HepG2 (cell line): ENCODE results near the gene SCYGR5. TPM values are rescaled to one million over a fixed set of nuclear protein-coding genes. Genes with fewer than 3 reads are reported as not detected.

Experiments
- ARNTL ChIP-seq: sonication (generic); formaldehyde crosslinking; IDR thresholded peaks from 2 replicates; pipeline ENCODE4 v1.4.0; 2020; ENCODE audit warnings: mild to moderate bottlenecking, missing genetic modification reagents
- KDM2A ChIP-seq: sonication (generic); formaldehyde crosslinking; IDR thresholded peaks from 2 replicates; pipeline ENCODE4 v1.4.0; 2020; ENCODE audit warnings: low read depth, missing genetic modification reagents, borderline replicate concordance
- LRRFIP1 ChIP-seq: sonication (generic); formaldehyde crosslinking; conservative IDR thresholded peaks from 2 replicates; pipeline ENCODE4 v1.4.0; 2020; ENCODE audit warnings: missing genetic modification reagents
- NR2C2 ChIP-seq: sonication (generic); formaldehyde crosslinking; IDR thresholded peaks from 2 replicates; pipeline ENCODE4 v1.4.0; 2020; ENCODE audit warnings: missing genetic modification reagents, mild to moderate bottlenecking, moderate library complexity, borderline replicate concordance
- PCBP2 ChIP-seq: fragments of 200-400 bp; formaldehyde crosslinking; optimal IDR thresholded peaks from 2 replicates; pipeline ENCODE3; 2018; ENCODE audit warnings: low read length, low read depth; ENCODE audit not compliant: poor library complexity, severe bottlenecking
- PHF20 ChIP-seq: sonication (generic); formaldehyde crosslinking; IDR thresholded peaks from 2 replicates; pipeline ENCODE4 v1.5.0; 2020; ENCODE audit warnings: mild to moderate bottlenecking, missing genetic modification reagents
- PRPF4 ChIP-seq: fragments of 200-400 bp; formaldehyde crosslinking; IDR thresholded peaks from 2 replicates; pipeline ENCODE4 v1.6.1; 2016; ENCODE audit warnings: low read length, low read depth; ENCODE audit not compliant: poor library complexity, severe bottlenecking
- TOPORS ChIP-seq: sonication (generic); formaldehyde crosslinking; IDR thresholded peaks from 2 replicates; pipeline ENCODE4 v1.8.0; 2023; ENCODE audit warnings: mild to moderate bottlenecking, missing genetic modification reagents
- UBTF ChIP-seq: sonication (generic); formaldehyde crosslinking; IDR thresholded peaks from 2 replicates; pipeline ENCODE4 v1.4.0; 2020; ENCODE audit warnings: mild to moderate bottlenecking, missing genetic modification reagents
- YEATS2 ChIP-seq: sonication (generic); formaldehyde crosslinking; IDR thresholded peaks from 2 replicates; pipeline ENCODE4 v1.4.0; 2020; ENCODE audit warnings: missing genetic modification reagents, borderline replicate concordance
- ZNF282 ChIP-seq: fragments of 450-650 bp; IDR thresholded peaks from 2 replicates; pipeline ENCODE4 v1.6.1; 2018; ENCODE audit not compliant: partially characterized antibody
- ZNF512B ChIP-seq: sonication (generic); formaldehyde crosslinking; IDR thresholded peaks from 2 replicates; pipeline ENCODE4 v1.5.1; 2020; ENCODE audit warnings: missing genetic modification reagents, mild to moderate bottlenecking, borderline replicate concordance
- ZNF556 ChIP-seq: sonication (generic); formaldehyde crosslinking; IDR thresholded peaks from 2 replicates; pipeline ENCODE4 v1.4.0; 2020; ENCODE audit warnings: mild to moderate bottlenecking, missing genetic modification reagents, borderline replicate concordance
- ZNF687 ChIP-seq: sonication (generic); formaldehyde crosslinking; IDR thresholded peaks from 2 replicates; pipeline ENCODE4 v1.5.1; 2020; ENCODE audit warnings: mild to moderate bottlenecking, missing genetic modification reagents, moderate library complexity
- ZSCAN21 ChIP-seq: sonication (generic); formaldehyde crosslinking; IDR thresholded peaks from 2 replicates; pipeline ENCODE4 v1.8.0; 2022; ENCODE audit warnings: mild to moderate bottlenecking, missing genetic modification reagents, moderate library complexity, borderline replicate concordance
- polyA plus RNA-seq, 8 experiments: library from polyadenylated mRNA; depleted of rRNA in 3 of 8; stranded (reverse) in 7 of 8; unstranded in 1 of 8; fragments of >200 nt; fragmentation: Illumina TruSeq in 4 of 8; extraction: Trizol in 4 of 8; gene quantifications; 2 replicates each; pipeline versions ENCODE4 v1.2.1 to v1.2.3, GENCODE V29; 2011 to 2016; ENCODE audit warnings: low read depth in 4 of 8, missing spikeins in 1 of 8, mixed read lengths in 1 of 8; ENCODE audit not compliant: insufficient read depth in 1 of 8
- total RNA-seq, 5 experiments: library from RNA; depleted of rRNA; stranded (reverse); fragments of >200 nt; fragmentation: Illumina TruSeq; extraction: Trizol; gene quantifications; 2 replicates each; pipeline ENCODE4 v1.2.3, GENCODE V29; 2016; ENCODE audit warnings: low read depth in 1 of 5

SCYGR5 gene
- total and polyA plus RNA-seq, 2 of the 13 experiments (the other 11 are each of a cell fraction or from before 2014, with no cell fraction given), result not detected

GRCh38 chr2:227706859-227707258 lies 40.3 kb downstream of the SCYGR5 start (continued):
- TF ChIP-seq ZNF687 (CRISPR knock-in tag) (peak; percentile 79), YEATS2 (0 out of 2 replicates have a peak, but pooled peaks have one; percentile 17), PCBP2 (no peak), ZNF512B (CRISPR knock-in tag) (no peak), UBTF (CRISPR knock-in tag) (0 out of 2 replicates have a peak, but pooled peaks have one; percentile 21), KDM2A (CRISPR knock-in tag) (no peak; the same call in 1 of the 2 replicates), ZNF282 (no peak), ZNF556 (CRISPR knock-in tag) (peak; percentile 89; the same call in 1 of the 2 replicates), PRPF4 (no peak), PHF20 (CRISPR knock-in tag) (peak; percentile 56; the same call in 1 of the 2 replicates), NR2C2 (peak; percentile 91), LRRFIP1 (CRISPR knock-in tag) (no peak), ARNTL (CRISPR knock-in tag) (peak; percentile 64), TOPORS (CRISPR knock-in tag) (0 out of 2 replicates have a peak, but pooled peaks have one; percentile 24), ZSCAN21 (no peak)
